Astrocyte (in vitro differentiated cells and primary cell): ENCODE results near the gene RAP1B.

Source experiments
- CTCF ChIP-seq: IDR thresholded peaks from 2 replicates; pipeline ENCODE4 v1.5.1; 2011; ENCODE audit warnings: low read depth, mild to moderate bottlenecking, inconsistent platforms, low read length, moderate library complexity; ENCODE audit not compliant: insufficient read depth
- EZH2 ChIP-seq: IDR thresholded peaks from 2 replicates; pipeline ENCODE4 v1.6.1; 2012; ENCODE audit warnings: mild to moderate bottlenecking, low read length, inconsistent platforms; ENCODE audit not compliant: insufficient read depth

DNA sequence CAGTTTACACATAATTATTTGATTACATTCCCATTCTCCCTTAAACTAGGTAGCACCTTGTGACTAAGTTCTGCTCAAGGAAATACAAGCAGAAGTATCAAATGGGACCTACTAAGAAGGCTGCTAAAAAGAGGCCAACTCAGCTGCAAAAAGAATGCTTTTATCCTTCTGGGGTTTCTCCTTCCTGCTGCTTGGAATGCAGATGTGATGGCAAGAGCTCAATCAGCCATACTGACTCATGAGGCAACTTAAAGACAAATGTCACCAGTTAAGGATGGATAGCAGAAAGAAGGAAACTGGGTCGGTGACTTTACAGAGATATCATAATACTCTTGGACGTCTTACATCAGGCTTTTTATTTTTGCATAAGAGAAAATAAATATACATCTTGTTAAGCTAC lies 38.0 kb upstream of the RAP1B start:
- TF ChIP-seq CTCF = no peak
- no peak for TF ChIP-seq EZH2
